Vagina (tissue), 2 donors: Measurements from ENCODE around the gene ELL2.

ENCODE experiments used
- CTCF ChIP-seq, 3 experiments: fragments of 450-650 bp in 2 of 3; fragments of 200-600 bp in 1 of 3; sonication (generic) in 1 of 3; IDR thresholded peaks; one replicate each; pipeline ENCODE4 v1.5.1; 2017 to 2019; ENCODE audit warnings: antibody characterized with exemption in 3 of 3, mild to moderate bottlenecking in 2 of 3, moderate library complexity in 2 of 3
- POLR2A ChIP-seq, 2 donors: fragments of 450-650 bp; IDR thresholded peaks; one replicate each; pipeline ENCODE4 v1.6.1; 2017; ENCODE audit warnings: antibody characterized with exemption in 2 of 2, mild to moderate bottlenecking in 2 of 2, moderate library complexity in 2 of 2

DNA sequence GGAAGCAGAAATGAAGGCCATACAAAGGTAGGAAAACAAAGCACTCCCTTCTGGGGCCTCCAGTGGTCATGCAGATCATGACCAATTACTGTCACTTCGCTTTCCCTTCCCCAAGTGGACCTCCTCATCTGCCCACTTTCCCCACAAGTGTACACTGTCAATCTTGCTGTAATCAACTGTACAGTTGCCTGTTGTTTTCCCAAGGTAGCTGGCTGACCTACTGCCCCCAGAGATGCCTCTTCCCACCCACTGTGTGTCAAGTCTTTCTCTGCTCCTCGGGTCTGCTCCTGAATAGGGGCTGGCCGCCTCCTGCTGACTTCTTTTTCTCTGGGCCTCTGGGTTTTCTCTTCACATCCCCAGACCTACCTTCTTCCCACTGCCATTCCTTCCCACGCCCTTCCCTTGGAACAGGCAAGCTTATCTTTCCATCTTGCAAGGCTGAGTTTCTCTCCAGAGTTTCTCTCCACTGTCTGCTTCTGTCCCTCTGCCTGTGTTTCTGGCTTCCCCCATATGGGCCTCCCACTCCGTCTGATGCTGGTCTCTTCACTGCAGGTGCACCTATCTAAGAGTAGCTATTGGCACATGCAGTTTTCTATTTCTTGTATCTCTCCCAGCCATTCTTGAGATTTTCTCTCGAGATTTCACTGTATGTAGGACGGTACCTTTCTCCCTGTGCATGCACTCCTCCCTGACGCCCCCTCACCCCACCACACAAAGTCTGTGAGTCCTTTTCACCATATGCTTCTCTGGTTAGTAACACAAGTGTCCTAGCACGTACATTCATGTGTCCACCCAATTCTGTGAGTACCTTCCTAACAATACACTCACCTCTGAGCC, 2.4 kb downstream of the ELL2 start:
- TF ChIP-seq CTCF (IDR thresholded peaks at IDR 0.05) (no peak), POLR2A (IDR thresholded peaks at IDR 0.05) (no peak)
